HG02885 (cell line): Measurements from ENCODE around the gene SLC1A3.
"Not testable (repeated sequence)": the region's sequence is repeated elsewhere in the genome, so short reads cannot be mapped to it uniquely, and the experiment has no call there.

Experiments
- ATAC-seq: cut with Tn5 transposase; IDR thresholded peaks from one replicate; pipeline ENCODE4 v1.9.1; 2021; ENCODE audit warnings: mild to moderate bottlenecking; ENCODE audit not compliant: unreplicated experiment, poor library complexity

Gene SLC1A3

DNA sequence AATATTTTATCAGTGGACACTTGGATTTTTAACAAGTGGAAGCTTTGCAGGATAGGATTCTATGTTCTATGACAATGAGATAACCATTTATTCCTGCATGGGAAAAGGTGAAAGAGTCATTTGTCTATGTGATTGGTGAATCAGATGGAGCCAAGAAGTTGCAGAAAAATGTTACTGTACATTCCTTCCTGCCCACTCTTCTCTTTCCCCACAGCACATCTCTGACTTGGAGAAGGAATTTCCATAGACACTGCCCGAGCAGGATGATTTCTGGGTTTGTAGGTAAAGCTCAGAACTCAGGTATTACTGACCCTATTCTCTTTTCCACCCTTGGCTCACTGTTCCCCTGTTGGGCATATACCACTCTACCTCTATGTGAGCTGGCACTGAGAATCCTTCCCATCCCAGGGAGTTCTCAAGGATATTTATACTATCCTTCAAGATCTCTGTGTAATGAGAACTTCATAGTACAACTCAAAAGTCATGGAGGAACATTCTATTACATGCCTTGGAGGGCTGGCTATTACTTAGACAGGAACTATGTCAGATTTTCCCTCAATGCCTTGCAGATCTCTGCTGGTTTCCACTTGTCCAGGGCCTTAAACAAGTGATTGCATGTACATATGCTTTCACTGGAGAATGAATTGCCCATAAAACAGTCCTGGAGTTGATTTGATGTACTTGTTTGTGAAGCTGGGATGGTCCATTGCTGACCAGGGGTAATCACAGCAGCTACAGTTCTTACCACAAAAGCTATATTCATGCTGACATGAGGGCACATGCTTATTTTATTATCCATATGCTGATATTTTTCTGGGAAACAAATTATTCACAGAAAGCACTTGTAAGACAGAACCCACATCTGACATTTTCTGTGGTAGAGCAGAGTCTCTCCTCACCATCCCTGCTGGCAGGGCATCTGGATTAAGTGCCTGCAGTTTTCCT is 24.1 kb downstream of the SLC1A3 start:
- no peak for ATAC-seq

- peak; percentile 49 for ATAC-seq
Observed at GRCh38 chr5:36631154-36631553, 24.7 kb downstream of the SLC1A3 start.

- ATAC-seq = no peak
Observed at GRCh38 chr5:36631620-36632362, 25.4 kb downstream of the SLC1A3 start.

DNA sequence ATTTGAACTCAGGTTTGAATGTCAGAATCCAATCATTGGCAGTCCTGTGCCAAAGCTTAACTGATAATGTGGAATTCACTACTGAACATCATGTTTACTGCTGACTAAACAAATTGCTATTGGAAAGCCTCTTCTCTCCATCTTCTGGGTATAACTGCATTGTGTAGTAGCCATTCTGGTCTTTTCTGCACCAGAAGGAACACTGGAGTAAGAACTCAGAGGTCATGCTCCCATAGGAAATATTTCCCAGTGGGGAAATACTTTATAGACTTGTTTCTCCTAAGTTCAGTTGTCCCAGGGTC is 25.9 kb downstream of the SLC1A3 start:
- no peak for ATAC-seq

GRCh38 chr5:36635721-36636390 is 29.4 kb downstream of the SLC1A3 start:
- no peak for ATAC-seq

GRCh38 chr5:36637101-36637500 is 30.7 kb downstream of the SLC1A3 start:
- no peak for ATAC-seq

GRCh38 chr5:36637516-36637915 is 31.1 kb downstream of the SLC1A3 start:
- ATAC-seq = no peak

DNA sequence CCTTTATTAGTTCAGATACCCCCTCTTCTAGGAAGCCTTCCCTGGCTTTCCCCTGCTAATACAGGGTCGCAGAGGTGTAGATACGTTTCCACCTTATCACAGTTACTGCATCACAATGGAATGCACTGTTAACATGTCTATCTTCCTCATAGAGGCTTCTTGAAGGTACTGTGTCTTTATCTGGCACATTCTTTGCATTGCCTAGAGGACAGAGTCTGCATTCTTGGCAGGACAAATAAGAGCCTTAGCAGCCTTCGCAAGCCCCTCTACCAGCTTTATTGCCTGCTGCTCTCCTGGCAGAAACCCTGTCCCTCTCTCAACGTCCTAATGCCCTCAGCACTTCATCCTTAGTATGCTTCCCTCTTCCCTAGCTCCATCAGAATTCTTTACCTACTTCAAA is 31.6 kb downstream of the SLC1A3 start:
- ATAC-seq = no peak

GRCh38 chr5:36640949-36641348 is 34.5 kb downstream of the SLC1A3 start:
- no peak for ATAC-seq

- no peak for ATAC-seq
Observed at GRCh38 chr5:36641431-36641830, 35.0 kb downstream of the SLC1A3 start.

GRCh38 chr5:36642089-36642488 is 35.7 kb downstream of the SLC1A3 start:
- ATAC-seq = no peak

- ATAC-seq = no peak
Observed at GRCh38 chr5:36643162-36643561, 36.8 kb downstream of the SLC1A3 start.

- not testable (repeated sequence) for ATAC-seq
Observed at GRCh38 chr5:36643841-36644240, 37.4 kb downstream of the SLC1A3 start.

- no peak for ATAC-seq
Observed at GRCh38 chr5:36644727-36645126, 38.3 kb downstream of the SLC1A3 start.

DNA sequence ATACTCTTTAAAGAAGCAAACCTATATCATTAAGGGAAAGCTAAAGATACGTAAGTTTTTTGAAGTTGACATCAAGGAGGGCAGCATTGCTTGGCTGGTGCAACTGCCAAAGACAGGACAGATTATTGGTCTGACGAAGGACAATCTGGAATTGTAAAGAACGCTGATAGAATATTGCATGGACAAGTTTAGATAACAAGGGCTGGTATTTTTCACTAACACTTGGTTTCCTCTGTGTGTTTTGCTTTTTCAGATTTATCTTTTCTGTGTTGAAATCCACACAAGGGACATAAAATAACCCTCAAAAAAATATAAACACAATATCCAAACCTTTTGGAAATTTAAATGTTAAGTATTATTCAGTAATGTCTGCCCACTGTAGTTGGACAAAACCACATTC is 39.7 kb downstream of the SLC1A3 start:
- ATAC-seq = no peak

- no peak for ATAC-seq
Observed at GRCh38 chr5:36646507-36647023, 40.2 kb downstream of the SLC1A3 start.

DNA sequence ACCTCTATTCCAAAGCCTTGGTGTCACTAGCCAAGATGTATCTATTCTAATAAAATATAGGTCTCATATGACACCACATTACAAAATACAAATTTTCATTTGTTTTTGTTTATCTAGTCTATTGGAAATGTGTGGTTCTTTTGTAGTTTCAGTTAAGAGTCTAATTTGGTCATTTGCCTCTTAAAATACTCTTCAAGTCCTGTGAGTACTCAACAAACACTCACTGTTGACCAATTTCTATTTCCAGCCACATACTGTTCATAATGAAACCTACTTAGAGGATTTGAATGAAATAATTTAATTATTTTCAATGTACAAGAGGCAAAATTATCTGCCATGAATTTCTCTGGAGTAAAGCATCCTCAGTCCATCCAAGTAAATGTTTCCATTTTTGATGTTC is 40.6 kb downstream of the SLC1A3 start:
- ATAC-seq = peak; percentile 95

DNA sequence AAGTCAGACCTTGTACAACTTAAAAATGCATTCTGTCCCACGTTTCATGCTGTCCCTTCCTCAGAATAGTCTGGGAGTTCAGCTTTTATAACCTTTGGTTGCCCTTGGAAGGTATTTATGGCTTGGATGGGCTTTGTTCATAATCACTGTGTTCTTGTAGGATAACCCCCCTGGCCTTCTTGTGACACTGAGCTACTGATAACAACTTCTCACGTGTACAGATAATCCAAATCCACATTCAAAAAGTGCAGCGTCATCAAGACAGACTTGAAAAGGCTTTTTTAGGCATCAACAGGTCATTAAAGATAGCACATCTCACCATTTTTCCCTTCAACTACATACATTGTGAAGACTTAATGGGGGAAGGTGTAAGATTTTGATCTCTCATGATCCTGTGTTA is 42.0 kb downstream of the SLC1A3 start:
- ATAC-seq = no peak

- no peak for ATAC-seq
Observed at GRCh38 chr5:36651761-36652685, 45.6 kb downstream of the SLC1A3 start.
